Activated naive CD4-positive, alpha-beta T cell treated with anti-CD3 and anti-CD28 coated beads, Interleukin-2, amount 50 U/mL, for 24 hours (primary cell): Measurements from ENCODE around the gene SHC1.

Experiments used
- H3K27ac Mint-ChIP-seq: one replicate; pipeline ENCODE4 v1.8.0; 2021; ENCODE audit warnings: mild to moderate bottlenecking, mixed read lengths
- H3K27me3 Mint-ChIP-seq: one replicate; pipeline ENCODE4 v1.8.0; 2021; ENCODE audit warnings: mixed read lengths
- H3K36me3 Mint-ChIP-seq: one replicate; pipeline ENCODE4 v1.8.0; 2021; ENCODE audit warnings: mixed read lengths
- H3K4me1 Mint-ChIP-seq: one replicate; pipeline ENCODE4 v1.8.0; 2021; ENCODE audit warnings: mixed read lengths
- H3K4me3 Mint-ChIP-seq: one replicate; pipeline ENCODE4 v1.8.0; 2021; ENCODE audit warnings: mild to moderate bottlenecking, mixed read lengths
- H3K9me3 Mint-ChIP-seq: one replicate; pipeline ENCODE4 v1.8.0; 2021; ENCODE audit warnings: mixed read lengths

Gene SHC1

DNA sequence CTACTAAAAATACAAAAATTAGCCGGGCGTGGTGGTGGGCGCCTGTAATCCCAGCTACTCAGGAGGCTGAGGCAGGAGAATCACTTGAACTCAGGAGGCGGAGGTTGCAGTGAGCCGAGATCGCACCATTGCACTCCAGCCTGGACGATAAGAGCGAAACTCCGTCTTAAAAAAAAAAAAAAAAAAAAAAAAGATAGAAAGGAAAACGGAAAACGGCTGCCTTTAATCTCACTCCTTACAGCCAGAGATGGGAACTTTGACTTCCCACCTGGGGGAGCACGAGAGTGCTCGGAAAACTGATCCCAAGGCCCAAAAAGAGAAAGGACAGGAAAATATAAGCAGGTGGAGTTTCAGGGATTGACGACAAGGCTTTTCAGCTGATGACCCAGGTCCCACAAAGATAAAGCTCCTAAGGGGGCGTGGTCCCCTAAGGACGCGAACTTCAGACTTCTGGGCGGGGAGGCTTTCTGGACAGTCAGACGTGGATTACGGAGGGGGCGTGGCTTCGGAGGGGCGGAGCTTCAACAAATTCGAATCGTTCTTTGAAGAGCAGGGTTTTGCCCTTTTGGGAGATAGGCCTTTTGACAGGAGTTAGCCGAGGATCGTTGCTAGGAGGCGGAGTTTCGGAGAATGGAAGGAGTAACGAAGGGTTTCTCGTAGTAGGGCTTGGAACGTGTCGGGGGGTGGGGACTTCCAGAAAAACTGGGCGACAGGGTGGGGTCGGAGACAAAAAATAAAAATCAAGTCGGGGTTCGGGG is 3.0 kb upstream of the SHC1 start:
- Mint-ChIP-seq H3K4me1 (peaks cover 33% of the 10 kb centered on the region), H3K4me3 (no peak overlapping the region), H3K36me3 (peaks cover 2% of the 10 kb centered on the region), H3K9me3 (no peaks in the 10 kb centered on the region), H3K27me3 (no peaks in the 10 kb centered on the region), H3K27ac (no peak overlapping the region)

- Mint-ChIP-seq H3K4me1 (peaks cover 38% of the 10 kb centered on the region), H3K27me3 (no peaks in the 10 kb centered on the region), H3K4me3 (no peak overlapping the region), H3K27ac (peak overlapping the region; percentile 69), H3K36me3 (peaks cover 2% of the 10 kb centered on the region), H3K9me3 (no peaks in the 10 kb centered on the region)
These were observed 2.2 kb upstream of the SHC1 start for GRCh38 chr1:154972517-154973343.

DNA sequence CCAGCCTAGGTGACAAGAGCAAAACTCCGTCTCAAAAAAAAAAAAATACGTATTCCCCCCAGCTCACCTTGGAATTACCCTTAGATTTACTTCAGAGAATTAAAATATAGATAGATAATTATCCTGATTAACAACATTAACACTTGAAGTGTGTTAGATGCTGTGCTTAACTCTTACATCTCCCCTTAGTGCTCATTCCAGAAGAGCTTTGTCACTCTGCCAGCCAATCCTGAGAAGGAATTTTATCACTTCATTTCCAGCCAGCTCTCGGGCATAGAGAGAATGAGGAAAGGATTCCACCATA is 1.6 kb upstream of the SHC1 start:
- peak overlapping the region; percentile 69 for H3K27ac Mint-ChIP-seq
- H3K36me3 Mint-ChIP-seq: peaks cover 2% of the 10 kb centered on the region
- H3K4me3 Mint-ChIP-seq: no peak overlapping the region
- no peaks in the 10 kb centered on the region for H3K9me3 Mint-ChIP-seq
- H3K4me1 Mint-ChIP-seq: peaks cover 38% of the 10 kb centered on the region
- no peaks in the 10 kb centered on the region for H3K27me3 Mint-ChIP-seq

DNA sequence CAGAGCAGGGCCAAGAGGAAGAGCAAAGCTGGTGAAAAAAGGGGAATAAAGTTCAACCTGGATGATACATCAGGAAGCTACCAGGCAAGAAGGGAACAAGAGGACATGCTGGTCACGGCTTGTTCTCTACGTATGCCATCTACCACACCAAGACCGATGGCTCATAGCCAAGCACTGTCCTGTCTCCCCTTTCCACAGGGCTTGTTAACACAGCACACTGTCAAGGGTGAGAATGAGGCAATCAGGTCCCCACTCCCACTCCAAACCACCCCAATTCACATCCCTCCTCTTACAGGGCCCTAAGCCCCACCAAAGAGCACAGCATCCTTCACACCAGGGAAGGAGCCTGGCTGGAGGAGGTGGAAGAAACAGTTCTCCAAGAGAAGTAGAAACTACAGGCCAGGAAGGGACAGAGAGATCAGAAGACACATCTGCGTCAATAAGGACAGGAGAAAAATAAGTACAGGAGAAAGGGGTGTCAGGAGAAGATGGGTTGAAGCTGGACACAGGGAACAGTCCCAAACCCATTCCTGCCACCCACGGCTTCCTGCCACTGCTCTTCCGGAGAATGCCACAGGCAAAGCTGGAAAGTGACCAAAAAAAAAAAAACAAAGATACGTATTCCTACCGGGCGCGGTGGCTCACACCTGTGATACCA is 923 bp upstream of the SHC1 start:
- peaks cover 2% of the 10 kb centered on the region for H3K36me3 Mint-ChIP-seq
- H3K27ac Mint-ChIP-seq: peak overlapping the region; percentile 13
- no peaks in the 10 kb centered on the region for H3K27me3 Mint-ChIP-seq
- peaks cover 38% of the 10 kb centered on the region for H3K4me1 Mint-ChIP-seq
- no peaks in the 10 kb centered on the region for H3K9me3 Mint-ChIP-seq
- peak overlapping the region; percentile 40 for H3K4me3 Mint-ChIP-seq

DNA sequence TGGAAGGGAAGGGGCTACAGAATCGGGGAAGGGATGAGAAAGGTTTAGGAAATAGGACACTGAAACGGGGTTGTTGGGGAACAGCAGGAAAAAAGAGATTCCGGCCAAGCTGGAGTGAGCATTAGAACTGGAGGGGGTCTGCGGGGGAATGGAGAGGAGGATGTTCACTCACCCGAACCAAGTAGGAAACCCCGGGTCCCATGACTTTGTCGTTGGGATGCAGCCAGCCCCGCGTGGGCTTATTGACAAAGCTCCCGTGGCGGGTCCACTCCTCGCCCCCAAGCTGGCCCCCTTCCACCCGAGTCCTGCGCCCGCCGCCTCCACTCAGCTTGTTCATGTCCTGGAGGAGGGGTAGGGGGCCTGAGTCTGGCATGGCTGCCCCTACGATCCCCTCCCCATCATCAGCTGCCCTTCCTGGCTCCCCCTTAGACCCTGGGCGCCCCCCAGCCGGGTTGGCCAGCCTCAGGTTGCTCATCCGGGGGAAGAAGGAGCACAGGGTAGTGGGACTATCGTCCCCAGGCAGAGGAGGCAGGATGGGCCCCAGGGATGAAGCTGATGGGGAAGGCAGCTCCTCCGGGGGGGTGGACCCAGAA is 591 bp downstream of the SHC1 start:
- H3K27me3 Mint-ChIP-seq: no peaks in the 10 kb centered on the region
- H3K36me3 Mint-ChIP-seq: peaks cover 4% of the 10 kb centered on the region
- H3K4me1 Mint-ChIP-seq: peaks cover 38% of the 10 kb centered on the region
- H3K27ac Mint-ChIP-seq: no peak overlapping the region
- no peak overlapping the region for H3K4me3 Mint-ChIP-seq
- H3K9me3 Mint-ChIP-seq: no peaks in the 10 kb centered on the region

GRCh38 chr1:154969246-154969645 is 1.3 kb downstream of the SHC1 start:
- peaks cover 4% of the 10 kb centered on the region for H3K36me3 Mint-ChIP-seq
- H3K4me3 Mint-ChIP-seq: peak overlapping the region; percentile 30
- peaks cover 38% of the 10 kb centered on the region for H3K4me1 Mint-ChIP-seq

GRCh38 chr1:154968731-154969130 is 1.8 kb downstream of the SHC1 start:
- peaks cover 6% of the 10 kb centered on the region for H3K36me3 Mint-ChIP-seq
- H3K27me3 Mint-ChIP-seq: no peaks in the 10 kb centered on the region
- H3K27ac Mint-ChIP-seq: peak overlapping the region; percentile 59

More at GRCh38 chr1:154969246-154969645, 1.3 kb downstream of the SHC1 start:
- Mint-ChIP-seq H3K27me3 (no peaks in the 10 kb centered on the region), H3K27ac (peak overlapping the region; percentile 79), H3K9me3 (no peaks in the 10 kb centered on the region)

GRCh38 chr1:154967331-154967950 is 3.1 kb downstream of the SHC1 start:
- Mint-ChIP-seq H3K9me3 (no peaks in the 10 kb centered on the region), H3K27ac (no peak overlapping the region), H3K27me3 (no peaks in the 10 kb centered on the region), H3K4me3 (no peak overlapping the region), H3K4me1 (peaks cover 43% of the 10 kb centered on the region), H3K36me3 (peaks cover 7% of the 10 kb centered on the region)

More at GRCh38 chr1:154968731-154969130, 1.8 kb downstream of the SHC1 start:
- Mint-ChIP-seq H3K9me3 (no peaks in the 10 kb centered on the region), H3K4me1 (peaks cover 40% of the 10 kb centered on the region), H3K4me3 (no peak overlapping the region)

- Mint-ChIP-seq H3K36me3 (peaks cover 7% of the 10 kb centered on the region), H3K4me1 (peaks cover 36% of the 10 kb centered on the region), H3K27ac (no peak overlapping the region)
These were observed 4.4 kb downstream of the SHC1 start for GRCh38 chr1:154966111-154966510.

DNA sequence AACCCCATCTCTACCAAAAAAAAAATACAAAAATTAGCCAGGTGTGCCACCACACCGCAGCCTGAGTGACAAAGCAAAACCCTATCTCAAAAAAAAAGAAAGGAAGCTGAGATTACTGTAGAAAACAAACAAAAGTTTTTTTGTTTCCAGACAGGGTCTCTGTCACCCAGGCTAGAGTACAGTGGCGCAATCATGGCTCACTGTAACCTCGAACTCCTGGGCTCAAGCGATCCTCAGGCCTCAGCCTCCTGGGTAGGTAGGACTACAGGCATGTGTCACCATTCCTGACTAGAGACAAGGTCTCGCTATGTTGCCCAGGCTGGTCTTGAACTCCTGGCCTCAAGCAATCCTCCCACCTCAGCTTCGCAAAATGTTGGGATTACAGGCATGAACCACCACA is 6.2 kb downstream of the SHC1 start:
- no peaks in the 10 kb centered on the region for H3K27me3 Mint-ChIP-seq
- no peaks in the 10 kb centered on the region for H3K9me3 Mint-ChIP-seq
- peaks cover 5% of the 10 kb centered on the region for H3K36me3 Mint-ChIP-seq
- no peak overlapping the region for H3K4me3 Mint-ChIP-seq
- no peak overlapping the region for H3K27ac Mint-ChIP-seq
- peaks cover 34% of the 10 kb centered on the region for H3K4me1 Mint-ChIP-seq

More at GRCh38 chr1:154966111-154966510, 4.4 kb downstream of the SHC1 start:
- H3K9me3 Mint-ChIP-seq: no peaks in the 10 kb centered on the region
- H3K4me3 Mint-ChIP-seq: no peak overlapping the region
- no peaks in the 10 kb centered on the region for H3K27me3 Mint-ChIP-seq

- Mint-ChIP-seq H3K27me3 (no peaks in the 10 kb centered on the region), H3K4me3 (no peak overlapping the region), H3K4me1 (peaks cover 29% of the 10 kb centered on the region), H3K36me3 (peaks cover 5% of the 10 kb centered on the region), H3K9me3 (no peaks in the 10 kb centered on the region), H3K27ac (peak overlapping the region; percentile 43)
These were observed 6.9 kb downstream of the SHC1 start for GRCh38 chr1:154963643-154964042.

DNA sequence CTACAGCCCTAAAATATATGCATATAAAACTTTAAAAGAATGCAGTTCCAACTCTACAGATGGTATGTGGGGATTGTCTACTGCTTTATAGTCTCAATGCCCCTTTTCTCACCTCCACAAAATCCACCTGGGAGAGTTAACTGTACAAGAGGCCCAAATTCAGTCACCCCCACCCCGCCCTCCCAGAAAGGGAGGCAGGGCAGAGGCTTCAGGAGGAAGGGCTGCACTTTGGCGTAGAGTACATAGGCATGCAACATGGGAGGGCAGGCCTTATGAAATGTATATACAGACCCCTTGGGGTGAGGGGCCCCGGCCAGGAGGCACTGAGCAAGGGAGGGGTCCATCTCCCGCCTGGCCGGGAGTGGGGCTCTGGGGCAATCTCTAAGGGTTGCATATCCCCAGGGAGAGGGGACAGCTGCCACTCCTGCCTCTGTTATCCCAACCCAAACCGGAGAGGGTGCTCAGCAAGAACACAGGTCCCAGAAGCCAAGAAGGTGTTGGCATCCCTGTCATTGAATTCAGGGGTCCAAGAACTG is 7.7 kb downstream of the SHC1 start:
- H3K4me1 Mint-ChIP-seq: peaks cover 32% of the 10 kb centered on the region

DNA sequence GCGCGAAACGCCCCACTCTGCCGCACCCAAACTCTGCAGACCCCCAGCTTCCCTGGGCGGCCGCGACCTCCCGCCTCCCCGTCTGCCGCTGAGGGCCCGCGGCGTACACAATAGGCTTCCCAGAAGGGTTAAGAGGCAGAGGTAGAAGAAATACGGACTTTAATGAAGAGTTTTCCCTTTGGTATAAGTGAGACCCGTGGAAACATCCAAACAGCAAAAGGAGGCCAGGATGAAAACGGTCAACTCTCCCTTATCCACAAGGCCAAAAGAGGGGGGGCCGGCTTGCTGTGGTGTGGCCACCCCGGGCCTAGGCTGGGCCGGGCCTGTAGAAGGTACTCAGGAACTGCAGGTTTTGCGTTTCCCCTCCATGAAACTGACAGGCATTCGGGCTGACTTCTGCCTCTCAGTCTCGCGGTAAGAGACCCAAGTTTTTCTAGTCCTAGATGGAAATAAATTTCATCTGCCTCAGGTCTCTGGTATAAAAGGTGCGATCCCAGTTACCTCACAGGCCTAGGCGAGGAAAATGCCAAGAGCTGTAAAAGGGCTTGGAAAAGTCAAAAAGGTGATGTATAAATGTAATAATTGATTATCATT is 8.3 kb downstream of the SHC1 start:
- H3K27ac Mint-ChIP-seq: peak overlapping the region; percentile 90
- no peaks in the 10 kb centered on the region for H3K9me3 Mint-ChIP-seq
- H3K27me3 Mint-ChIP-seq: no peaks in the 10 kb centered on the region
- H3K36me3 Mint-ChIP-seq: peaks cover 7% of the 10 kb centered on the region
- peak overlapping the region; percentile 86 for H3K4me3 Mint-ChIP-seq
- peaks cover 33% of the 10 kb centered on the region for H3K4me1 Mint-ChIP-seq

More for the DNA sequence above, 7.7 kb downstream of the SHC1 start:
- Mint-ChIP-seq H3K4me3 (peak overlapping the region; percentile 86), H3K9me3 (no peaks in the 10 kb centered on the region), H3K27me3 (no peaks in the 10 kb centered on the region), H3K27ac (peak overlapping the region; percentile 90), H3K36me3 (peaks cover 7% of the 10 kb centered on the region)

DNA sequence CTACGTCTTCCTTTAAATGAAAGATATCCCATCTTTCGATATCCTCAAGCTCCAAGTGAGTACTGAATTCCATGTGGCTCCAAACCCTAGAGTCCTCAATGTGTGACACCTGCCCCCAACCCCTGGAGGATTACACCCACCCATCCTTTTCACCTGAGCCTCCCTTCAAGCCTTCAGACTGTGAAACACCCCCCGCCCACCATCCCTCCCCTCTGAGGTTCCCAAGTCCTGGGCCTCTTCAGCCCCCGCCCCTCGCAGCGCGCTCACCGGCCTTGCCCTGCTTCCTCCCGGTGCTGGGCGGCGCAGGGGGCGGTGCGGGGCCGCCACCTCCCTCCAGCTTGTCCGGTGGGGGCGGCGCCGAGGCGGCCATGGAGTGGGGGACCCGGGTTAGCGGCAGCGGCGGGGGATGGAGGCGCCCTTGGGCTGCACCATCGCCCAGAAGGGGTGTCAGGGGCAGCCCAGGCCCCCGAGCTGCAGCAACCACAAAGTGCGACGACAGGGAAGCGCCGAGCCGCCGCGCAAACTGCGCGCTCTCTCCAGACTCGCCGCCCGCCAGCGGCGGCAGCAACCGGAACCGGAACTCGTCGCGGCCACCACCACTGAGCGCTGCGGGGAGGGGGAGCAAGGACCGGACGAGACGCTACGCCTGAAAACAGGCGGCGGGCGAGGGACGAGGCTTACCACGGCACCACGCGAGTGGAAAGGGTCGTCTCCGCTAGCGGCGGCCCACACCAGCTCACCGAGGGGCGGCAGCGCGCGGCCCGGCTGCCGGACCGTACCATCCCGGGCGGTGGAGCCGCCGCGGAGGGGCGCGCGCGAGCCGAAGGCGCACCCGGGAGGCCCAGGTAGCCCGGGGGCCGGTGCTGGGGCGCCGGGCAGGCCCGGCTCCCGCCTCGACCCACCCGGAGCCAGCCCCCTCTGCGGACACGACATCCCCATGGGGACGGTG is 9.1 kb downstream of the SHC1 start, which contains the start of gene PYGO2:
PYGO2 (minus strand) TSS at position 576 of the 949 bp plus-strand sequence; CDS start at position 370, 206 bp downstream.
- H3K4me1 Mint-ChIP-seq: peaks cover 41% of the 10 kb centered on the region
- H3K27ac Mint-ChIP-seq: peak within 1 kb of the TSS; percentile 90
- H3K9me3 Mint-ChIP-seq: no peaks in the 10 kb centered on the region
- H3K36me3 Mint-ChIP-seq: peaks cover 7% of the 10 kb centered on the region
- H3K4me3 Mint-ChIP-seq: peak within 1 kb of the TSS; percentile 90
- H3K27me3 Mint-ChIP-seq: no peaks in the 10 kb centered on the region
